HepG2 (cell line): ENCODE data around the gene SOCS1. TPM values are rescaled to one million over a fixed set of nuclear protein-coding genes. Genes with fewer than 3 reads are reported as not detected.

Source experiments
- CSRNP2 ChIP-seq: sonication (generic); formaldehyde crosslinking; conservative IDR thresholded peaks from 2 replicates; pipeline ENCODE4 v1.8.0; 2022; ENCODE audit warnings: low read depth, missing genetic modification reagents
- HCFC1 ChIP-seq: fragments of 150-350 bp; IDR thresholded peaks from 2 replicates; pipeline ENCODE4 v1.6.1; 2014; ENCODE audit warnings: low read depth, low read length
- HNF1A ChIP-seq, 2 experiments: sonication (generic) in 1 of 2; formaldehyde crosslinking in 1 of 2; IDR thresholded peaks; 2 replicates each; pipeline versions ENCODE4 v1.4.0 to v1.6.1; 2016 to 2020; ENCODE audit warnings: borderline replicate concordance in 1 of 2, low read depth in 1 of 2, mild to moderate bottlenecking in 1 of 2, missing genetic modification reagents in 1 of 2
- MXD3 ChIP-seq: IDR thresholded peaks from 2 replicates; pipeline ENCODE4 v1.6.1; 2016; ENCODE audit warnings: mild to moderate bottlenecking, missing biosample characterization, missing genetic modification reagents
- MYC ChIP-seq: sonication (generic); formaldehyde crosslinking; IDR thresholded peaks from 2 replicates; pipeline ENCODE4 v1.9.0; 2021; ENCODE audit warnings: missing genetic modification reagents, borderline replicate concordance
- PBX3 ChIP-seq: sonication (generic); formaldehyde crosslinking; IDR thresholded peaks from 2 replicates; pipeline ENCODE4 v1.8.1; 2023; ENCODE audit warnings: missing genetic modification reagents, inconsistent platforms, borderline replicate concordance
- TBX2 ChIP-seq: sonication (generic); formaldehyde crosslinking; IDR thresholded peaks from 2 replicates; pipeline ENCODE4 v1.5.0; 2020; ENCODE audit warnings: missing genetic modification reagents, mild to moderate bottlenecking, borderline replicate concordance
- TRAFD1 ChIP-seq: sonication (generic); formaldehyde crosslinking; IDR thresholded peaks from 2 replicates; pipeline ENCODE4 v1.5.1; 2020; ENCODE audit warnings: missing genetic modification reagents, mild to moderate bottlenecking, borderline replicate concordance
- TSC22D2 ChIP-seq: sonication (generic); formaldehyde crosslinking; IDR thresholded peaks from 2 replicates; pipeline ENCODE4 v1.5.1; 2020; ENCODE audit warnings: missing genetic modification reagents, mild to moderate bottlenecking, borderline replicate concordance
- ZFP62 ChIP-seq: sonication (generic); formaldehyde crosslinking; IDR thresholded peaks from 2 replicates; pipeline ENCODE4 v1.4.0; 2020; ENCODE audit warnings: missing genetic modification reagents
- ZNF382 ChIP-seq: sonication (generic); formaldehyde crosslinking; IDR thresholded peaks from 2 replicates; pipeline ENCODE4 v1.5.0; 2020; ENCODE audit warnings: missing genetic modification reagents, mild to moderate bottlenecking, borderline replicate concordance
- ZNF713 ChIP-seq: sonication (generic); formaldehyde crosslinking; IDR thresholded peaks from 2 replicates; pipeline ENCODE4 v1.4.0; 2020; ENCODE audit warnings: mild to moderate bottlenecking, missing genetic modification reagents
- ZNF775 ChIP-seq: sonication (generic); formaldehyde crosslinking; IDR thresholded peaks from 2 replicates; pipeline ENCODE4 v1.4.0; 2020; ENCODE audit warnings: missing genetic modification reagents, mild to moderate bottlenecking, moderate library complexity, borderline replicate concordance
- ZNF777 ChIP-seq: sonication (generic); formaldehyde crosslinking; IDR thresholded peaks from 2 replicates; pipeline ENCODE4 v1.4.0; 2020; ENCODE audit warnings: missing genetic modification reagents
- ZNF883 ChIP-seq: sonication (generic); formaldehyde crosslinking; IDR thresholded peaks from 2 replicates; pipeline ENCODE4 v1.5.1; 2020; ENCODE audit warnings: mild to moderate bottlenecking, missing genetic modification reagents; ENCODE audit errors: not compliant biosample characterization
- polyA plus RNA-seq, 8 experiments: library from polyadenylated mRNA; depleted of rRNA in 3 of 8; stranded (reverse) in 7 of 8; unstranded in 1 of 8; fragments of >200 nt; fragmentation: Illumina TruSeq in 4 of 8; extraction: Trizol in 4 of 8; gene quantifications; 2 replicates each; pipeline versions ENCODE4 v1.2.1 to v1.2.3, GENCODE V29; 2011 to 2016; ENCODE audit warnings: low read depth in 4 of 8, missing spikeins in 1 of 8, mixed read lengths in 1 of 8; ENCODE audit not compliant: insufficient read depth in 1 of 8
- total RNA-seq, 5 experiments: library from RNA; depleted of rRNA; stranded (reverse); fragments of >200 nt; fragmentation: Illumina TruSeq; extraction: Trizol; gene quantifications; 2 replicates each; pipeline ENCODE4 v1.2.3, GENCODE V29; 2016; ENCODE audit warnings: low read depth in 1 of 5

SOCS1 gene
- total and polyA plus RNA-seq, 2 of the 13 experiments (the other 11 are each of a cell fraction or from before 2014, with no cell fraction given), result 5.3 to 6.3 TPM

GRCh38 chr16:11250091-11250785, 5.8 kb downstream of the SOCS1 start (continued):
- no peak for TF ChIP-seq HCFC1
- TF ChIP-seq TRAFD1, result 0 out of 2 replicates have a peak, but pooled peaks have one; percentile 37
- no peak for TF ChIP-seq ZFP62 (CRISPR knock-in tag)
- no peak; the same call in 1 of the 2 replicates for TF ChIP-seq TBX2 (CRISPR knock-in tag)
- no peak for TF ChIP-seq ZNF713
- TF ChIP-seq HNF1A (IDR thresholded peaks at IDR 0.05; ENCODE audit: low read depth), result no peak
- peak; percentile 13; the same call in 1 of the 2 replicates for TF ChIP-seq HNF1A (CRISPR knock-in tag; IDR thresholded peaks at IDR 0.05; ENCODE audit: borderline replicate concordance)
- no peak for TF ChIP-seq ZNF883
- no peak for TF ChIP-seq MXD3 (CRISPR knock-in tag)
- no peak for TF ChIP-seq PBX3 (CRISPR knock-in tag)
- TF ChIP-seq ZNF382, result no peak
- TF ChIP-seq ZNF777 (CRISPR knock-in tag), result no peak
- TF ChIP-seq TSC22D2 (CRISPR knock-in tag), result 0 out of 2 replicates have a peak, but pooled peaks have one; percentile 44
- peak; percentile 14 for TF ChIP-seq MYC (CRISPR knock-in tag)
- no peak for TF ChIP-seq CSRNP2
- TF ChIP-seq ZNF775 (CRISPR knock-in tag), result no peak
